Germinal center (tissue), 1 donor: ENCODE results near the gene PURA.

Experiments used
- DNase-seq: peaks from one replicate; pipeline ENCODE4 v3.0.0; 2012; ENCODE audit warnings: mixed read lengths, low spot score

Gene PURA

DNA sequence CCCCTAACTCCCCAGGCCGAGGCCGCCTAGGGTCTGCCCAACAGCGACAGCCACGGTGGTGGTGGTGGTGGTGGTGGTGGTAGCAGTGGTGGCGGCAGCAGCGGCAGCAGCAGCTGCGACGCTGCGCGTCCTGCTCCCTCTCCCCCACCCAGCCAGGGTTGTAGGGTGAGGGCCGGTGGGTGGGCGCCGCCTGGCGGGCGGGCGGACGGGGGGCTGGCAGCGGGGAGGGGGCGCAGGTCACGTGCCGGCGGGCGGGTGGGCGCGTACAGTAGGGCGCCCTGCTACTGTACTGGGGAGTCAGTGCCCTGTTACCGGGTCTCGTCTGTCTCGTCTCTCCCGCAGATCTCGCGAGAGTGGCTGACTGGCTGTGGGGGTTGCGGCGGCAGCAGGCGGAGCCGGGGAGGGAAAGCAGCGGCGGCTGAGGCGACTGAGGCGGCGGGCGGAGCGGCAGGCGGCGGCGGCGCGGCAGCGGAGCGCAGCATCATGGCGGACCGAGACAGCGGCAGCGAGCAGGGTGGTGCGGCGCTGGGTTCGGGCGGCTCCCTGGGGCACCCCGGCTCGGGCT, at the start of gene PURA:
Gene PURA (plus strand): TSS at position 411 of the 565 bp plus-strand sequence. CDS start 73 bp downstream, at position 484.
- peak; percentile 91 for DNase-seq

DNA sequence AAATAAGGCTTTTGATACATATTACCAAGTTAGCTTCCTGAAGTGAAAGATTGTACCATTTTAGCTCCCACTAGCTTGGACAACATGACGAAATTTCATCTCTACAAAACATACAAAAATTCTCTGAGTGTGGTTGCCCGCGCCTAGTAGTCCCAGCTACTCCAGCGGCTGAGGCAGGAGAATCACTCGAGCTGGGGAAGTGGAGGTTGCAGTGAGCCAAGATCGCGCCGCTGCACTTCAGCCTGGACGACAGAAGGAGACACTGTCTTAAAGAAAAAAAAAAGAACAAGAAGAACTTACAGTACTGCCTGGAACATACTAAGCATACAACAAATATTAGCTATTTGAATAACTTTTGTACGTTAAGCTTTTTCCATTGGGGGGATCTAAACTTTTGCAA, 41.1 kb upstream of the PURA start:
- no peak for DNase-seq

- DNase-seq: peak; percentile 16
These were observed 40.6 kb upstream of the PURA start for GRCh38 chr5:140073296-140073695.

DNA sequence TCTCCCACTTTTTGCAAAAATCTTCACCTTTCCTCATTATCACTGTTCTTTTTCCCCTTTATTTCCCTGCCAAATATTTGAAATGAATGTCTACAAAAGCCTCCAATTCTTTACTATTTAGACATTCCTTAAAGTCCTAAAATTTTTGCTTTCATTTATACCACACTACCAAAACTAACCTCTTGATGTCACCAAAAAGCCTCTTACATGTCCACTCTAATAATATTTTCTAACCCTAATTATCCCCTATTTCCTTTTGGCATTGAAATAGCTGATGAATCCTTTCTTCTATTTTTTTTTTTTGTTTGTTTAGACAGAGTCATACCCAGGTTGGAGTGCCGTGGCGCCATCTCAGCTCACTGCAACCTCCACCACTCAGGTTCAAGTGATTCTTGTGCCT, 38.5 kb upstream of the PURA start:
- DNase-seq: no peak

DNA sequence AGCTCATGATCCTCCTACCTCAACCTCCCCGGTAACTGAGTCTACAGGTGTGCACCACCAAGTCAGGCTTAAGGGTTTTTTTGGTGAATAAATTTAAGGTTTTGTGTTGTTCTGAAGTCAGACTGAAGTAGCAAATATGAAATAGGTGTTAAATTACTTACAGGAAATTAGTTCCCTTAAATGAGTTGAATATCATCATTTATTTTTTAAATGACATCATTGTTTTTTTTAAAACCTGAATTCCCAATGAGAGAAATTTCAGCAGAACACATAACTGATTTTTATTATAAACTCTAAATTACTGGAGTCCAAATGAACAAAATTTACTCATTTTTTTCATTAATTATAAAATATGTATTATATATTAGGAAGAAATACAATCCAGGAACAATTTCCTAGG, 37.8 kb upstream of the PURA start:
- no peak for DNase-seq

DNA sequence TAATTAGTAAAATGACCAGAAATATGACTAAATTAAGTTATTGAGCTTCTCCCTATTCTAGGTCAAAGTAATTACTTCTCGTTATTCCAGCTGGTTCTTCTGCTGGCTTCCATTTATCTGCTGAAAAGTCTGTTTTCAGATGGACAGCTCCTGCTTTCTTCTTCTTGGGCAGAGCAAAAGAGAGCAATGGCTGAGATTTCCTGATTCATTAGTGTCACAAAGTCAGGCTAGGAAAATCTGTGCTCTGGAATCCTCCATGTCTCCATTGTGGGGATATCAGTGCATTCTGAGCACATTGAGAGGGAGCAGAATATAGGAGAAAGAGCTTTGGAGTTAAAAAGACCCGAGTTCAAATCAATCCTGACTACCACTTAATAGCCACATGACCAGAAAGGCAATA, 37.1 kb upstream of the PURA start:
- DNase-seq: no peak

DNA sequence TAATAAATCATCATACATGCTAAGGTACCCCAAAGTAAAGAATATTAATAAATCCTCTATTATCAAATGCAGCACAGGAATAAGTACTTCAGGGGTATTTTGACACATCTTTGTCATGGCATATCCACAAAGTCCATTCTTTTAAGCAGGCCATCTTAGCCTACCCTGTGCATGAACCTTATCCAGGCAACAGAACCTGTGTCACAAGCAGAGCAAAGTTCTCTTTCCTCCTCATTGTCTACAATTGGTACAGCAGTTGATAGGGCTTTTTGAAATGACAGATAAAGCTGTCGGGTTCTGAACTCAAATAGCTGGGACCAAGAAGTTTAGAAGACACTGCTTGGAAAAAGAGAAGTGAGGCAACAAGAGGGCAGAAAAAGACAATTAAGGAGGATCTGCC, 30.8 kb upstream of the PURA start:
- DNase-seq: no peak

DNA sequence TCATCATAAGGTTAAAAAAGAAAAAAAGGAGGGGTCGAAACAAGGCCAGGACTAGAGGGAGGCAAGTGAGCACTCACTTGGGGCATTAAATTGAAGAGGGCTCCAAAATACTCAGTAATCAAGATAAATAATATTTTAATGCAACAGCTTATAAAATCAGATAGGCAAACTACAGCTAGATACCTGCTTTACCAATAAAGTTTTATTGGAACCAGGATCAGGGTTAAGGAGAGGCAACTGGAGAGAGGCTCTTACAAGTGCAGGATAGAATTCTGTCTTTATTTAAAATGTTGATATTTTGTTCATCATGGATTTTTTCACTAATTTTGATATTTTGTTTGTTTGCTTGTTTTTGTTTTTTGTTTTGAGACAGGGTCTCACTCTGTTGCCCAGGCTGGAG, 30.3 kb upstream of the PURA start:
- no peak for DNase-seq

- DNase-seq: no peak
These were observed 29.4 kb upstream of the PURA start for GRCh38 chr5:140084541-140084940.

DNA sequence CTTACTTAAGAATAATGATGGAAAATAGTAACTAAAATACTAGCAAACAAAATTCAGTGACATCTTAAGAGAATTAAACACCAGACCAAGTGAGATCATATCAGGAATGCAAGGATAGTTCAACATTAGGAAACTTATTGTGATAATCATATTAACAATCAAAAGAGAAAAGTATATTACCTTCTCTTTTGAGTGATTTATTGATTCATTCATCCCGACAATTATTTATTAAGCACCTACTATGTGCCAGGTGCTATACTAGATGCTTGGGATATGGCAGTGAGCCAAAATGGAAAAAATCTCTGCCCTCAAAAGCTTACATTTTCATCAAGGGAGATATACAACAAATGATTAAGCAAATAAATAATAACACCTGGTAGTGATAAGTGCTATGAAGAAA, 23.7 kb upstream of the PURA start:
- no peak for DNase-seq

GRCh38 chr5:140093179-140093578, 20.7 kb upstream of the PURA start:
- no peak for DNase-seq

- no peak for DNase-seq
These were observed 20.0 kb upstream of the PURA start for GRCh38 chr5:140093866-140094265.

GRCh38 chr5:140094889-140095288, 19.0 kb upstream of the PURA start:
- no peak for DNase-seq

GRCh38 chr5:140101179-140101578, 12.7 kb upstream of the PURA start:
- no peak for DNase-seq

- no peak for DNase-seq
These were observed 10.8 kb upstream of the PURA start for GRCh38 chr5:140103154-140103553.

DNA sequence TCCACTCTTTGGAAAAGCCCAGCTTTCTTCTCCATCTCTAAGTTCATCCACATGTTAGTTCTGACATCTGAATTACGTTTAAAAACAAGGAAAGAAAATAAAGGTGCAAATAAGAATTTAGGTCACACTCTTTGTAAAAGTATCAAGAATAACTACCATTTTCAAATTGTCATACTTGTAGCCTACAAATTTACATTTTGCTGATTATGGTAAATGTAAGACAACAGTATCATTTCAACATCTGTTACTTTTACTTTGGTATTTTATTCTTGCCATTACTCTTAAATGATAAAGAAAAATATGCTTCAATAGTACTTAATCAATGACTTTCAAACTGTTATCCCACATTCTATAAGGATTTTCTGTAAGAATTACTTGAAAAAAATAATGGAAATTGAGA, 9.8 kb upstream of the PURA start:
- DNase-seq: no peak

- no peak for DNase-seq
These were observed 7.8 kb upstream of the PURA start for GRCh38 chr5:140106101-140106500.

- DNase-seq: no peak
These were observed 7.1 kb upstream of the PURA start for GRCh38 chr5:140106805-140107311.

DNA sequence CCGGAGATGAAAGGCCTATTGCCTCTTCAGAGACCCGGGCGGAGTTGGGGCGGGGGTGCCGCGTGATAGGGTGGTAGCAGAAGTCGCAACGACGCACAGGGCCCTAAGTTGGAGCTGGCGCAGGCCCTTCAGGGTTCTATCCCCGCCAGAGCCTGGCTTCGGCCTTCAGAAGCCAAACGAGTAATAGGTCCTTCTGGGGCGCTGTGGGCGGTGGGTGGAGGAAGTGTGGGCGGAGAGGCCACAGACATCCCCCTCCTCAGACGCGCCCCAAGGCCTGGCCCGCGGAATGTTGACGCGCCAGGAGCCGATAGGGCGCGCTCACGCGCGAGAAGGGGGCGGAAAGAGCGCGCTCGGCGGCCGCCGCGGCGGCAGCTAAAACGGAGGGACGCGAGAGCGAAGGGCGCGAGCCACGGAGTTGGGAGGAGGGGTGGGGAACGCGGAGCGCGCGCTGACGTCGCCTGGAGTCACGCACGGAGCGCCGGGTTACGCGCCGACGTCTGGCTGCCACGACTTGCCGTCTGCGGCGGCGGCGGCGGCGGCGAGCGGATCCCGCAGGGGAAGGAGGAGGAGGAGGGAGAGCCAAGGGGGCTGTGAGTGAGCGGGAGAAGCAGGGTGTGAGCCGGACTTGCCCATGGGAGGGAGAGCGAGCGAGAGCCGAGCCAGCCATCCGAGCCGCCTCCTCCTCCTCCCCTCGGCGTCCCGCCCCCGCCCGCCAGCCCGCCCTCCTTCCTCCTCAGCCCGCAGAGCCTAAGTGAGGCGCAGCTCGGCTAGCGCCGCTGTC, 6.4 kb upstream of the PURA start:
- DNase-seq: peak; percentile 94

GRCh38 chr5:140108093-140109017, 5.6 kb upstream of the PURA start:
- DNase-seq: no peak

DNA sequence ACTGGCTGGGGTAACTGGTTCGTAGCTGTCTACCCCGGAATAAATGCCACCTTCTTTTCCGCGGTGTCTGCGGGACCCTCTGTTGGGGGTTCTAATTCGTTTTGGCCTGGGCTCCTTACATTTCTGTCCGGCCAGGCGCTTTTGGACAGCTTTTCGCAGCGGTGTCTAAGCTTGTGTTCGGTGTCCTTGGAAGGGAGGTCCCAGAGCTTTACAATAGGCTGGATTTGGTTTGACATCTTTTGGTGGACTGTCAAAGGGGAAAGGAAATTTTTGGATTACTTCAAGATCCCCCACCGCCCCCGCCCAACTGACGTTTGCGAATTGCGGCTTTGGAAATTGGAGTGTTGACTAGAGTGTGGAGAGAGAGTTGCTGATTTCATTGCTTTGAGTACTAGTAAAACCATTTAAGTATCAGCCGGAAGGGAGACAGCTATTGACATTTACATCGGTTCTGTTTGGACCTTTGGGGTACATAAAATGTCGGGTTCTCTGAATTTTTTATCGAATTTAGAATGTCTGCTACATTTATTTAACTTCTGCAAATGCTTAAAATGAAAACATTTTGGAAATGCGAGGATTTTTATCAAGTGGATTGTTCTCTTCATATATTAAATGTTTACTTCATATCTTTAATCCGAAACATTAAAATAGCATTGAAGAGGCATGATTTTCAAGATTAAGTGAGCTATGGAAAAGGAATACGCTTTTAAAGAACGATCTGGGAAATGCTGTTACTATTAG, 4.7 kb upstream of the PURA start:
- DNase-seq: no peak
